Measurements from ENCODE around the gene CAB39L.

Gene CAB39L

GRCh38 chr13:49441312-49441711 is 2.6 kb downstream of the CAB39L start:
- DNase-seq = no peak

- no peak for DNase-seq
Observed at GRCh38 chr13:49439609-49440008, 4.3 kb downstream of the CAB39L start.

- DNase-seq = no peak
Observed at GRCh38 chr13:49437705-49438104, 6.2 kb downstream of the CAB39L start.

GRCh38 chr13:49436890-49437289 is 7.0 kb downstream of the CAB39L start:
- DNase-seq = no peak

- DNase-seq = no peak
Observed at GRCh38 chr13:49435992-49436391, 7.9 kb downstream of the CAB39L start.

GRCh38 chr13:49429121-49429520 is 14.7 kb downstream of the CAB39L start:
- DNase-seq = no peak

GRCh38 chr13:49428041-49428763 is 15.7 kb downstream of the CAB39L start:
- DNase-seq = no peak

- no peak for DNase-seq
Observed at GRCh38 chr13:49424011-49424560, 19.8 kb downstream of the CAB39L start.

GRCh38 chr13:49421391-49421790 is 22.5 kb downstream of the CAB39L start:
- no peak for DNase-seq

GRCh38 chr13:49419276-49419675 is 24.6 kb downstream of the CAB39L start:
- no peak for DNase-seq

- DNase-seq = no peak
Observed at GRCh38 chr13:49418206-49418605, 25.7 kb downstream of the CAB39L start.

GRCh38 chr13:49417161-49417560 is 26.7 kb downstream of the CAB39L start:
- DNase-seq = no peak

GRCh38 chr13:49412749-49413148 is 31.1 kb downstream of the CAB39L start:
- no peak for DNase-seq

- DNase-seq = no peak
Observed at GRCh38 chr13:49411353-49411752, 32.5 kb downstream of the CAB39L start.

- DNase-seq = no peak
Observed at GRCh38 chr13:49410477-49410876, 33.4 kb downstream of the CAB39L start.

- DNase-seq = no peak
Observed at GRCh38 chr13:49410006-49410405, 33.9 kb downstream of the CAB39L start.

GRCh38 chr13:49409008-49409407 is 34.9 kb downstream of the CAB39L start:
- no peak for DNase-seq

GRCh38 chr13:49407936-49408335 is 35.9 kb downstream of the CAB39L start:
- DNase-seq = no peak

GRCh38 chr13:49407068-49407467 is 36.8 kb downstream of the CAB39L start:
- DNase-seq = no peak

GRCh38 chr13:49404703-49405020 is 39.2 kb downstream of the CAB39L start:
- DNase-seq = no peak

GRCh38 chr13:49403996-49404702 is 39.7 kb downstream of the CAB39L start:
- no peak for DNase-seq

- DNase-seq = no peak
Observed at GRCh38 chr13:49400755-49401659, 42.9 kb downstream of the CAB39L start.

- DNase-seq = no peak
Observed at GRCh38 chr13:49399801-49400472, 43.9 kb downstream of the CAB39L start.

Data from activated effector memory CD4-positive, alpha-beta T cell treated with anti-CD3 and anti-CD28 coated beads, Interleukin-2, amount 50 U/mL, for 16 hours (primary cell).